Measurements from ENCODE around the gene SLC7A6OS. TPM values are rescaled to one million over a fixed set of nuclear protein-coding genes. Genes with fewer than 3 reads are reported as not detected.

Gene SLC7A6OS
- 10 to 100 TPM; 22.7 to 31.2 (median 24.4) TPM for polyA plus RNA-seq

DNA sequence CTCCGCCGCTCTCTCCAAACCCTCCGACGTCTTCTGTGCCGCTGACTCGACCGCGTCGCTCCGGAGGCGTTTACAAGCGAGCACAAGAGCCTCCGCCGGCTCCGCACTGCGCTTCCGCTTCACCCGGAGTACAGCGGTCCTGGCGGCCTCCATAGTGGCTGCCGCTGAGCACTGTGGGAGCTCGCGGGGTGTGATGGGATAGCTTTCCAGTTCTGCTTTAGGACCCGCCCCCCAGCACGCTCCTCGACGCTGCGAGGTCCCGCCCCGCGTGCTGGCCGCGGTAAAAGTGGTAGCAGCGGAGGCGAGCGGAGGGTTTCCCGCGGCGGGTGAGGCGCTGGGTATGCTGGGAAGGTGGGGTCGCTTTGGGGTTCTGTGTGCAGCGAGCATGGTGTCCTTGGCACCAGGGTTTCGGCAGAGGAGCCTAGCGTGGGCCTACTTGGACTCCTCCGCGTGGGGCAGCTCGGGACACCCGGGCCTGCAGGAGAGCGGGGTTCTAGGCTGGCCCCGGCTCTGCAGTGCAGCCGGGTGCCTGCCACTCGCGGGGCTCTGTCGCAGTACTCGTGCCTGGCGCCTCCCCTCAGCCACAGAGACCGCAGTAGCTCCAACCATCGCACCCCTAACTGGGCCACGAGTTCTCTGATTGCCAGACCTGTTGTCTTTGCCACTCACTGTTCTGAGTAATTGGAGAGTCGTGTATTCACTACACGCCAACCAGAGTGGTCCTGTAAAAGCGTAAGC is at the start of gene SLC7A6OS, which contains the start of gene PRMT7:
TSS of gene SLC7A6OS (minus strand) at position 173 of the 738 bp plus-strand sequence. CDS start at position 153, 20 bp downstream.
TSS of gene PRMT7 (plus strand) at position 246 of the 738 bp plus-strand sequence. CDS start 4,961 bp downstream, outside the sequence.
- Mint-ChIP-seq H3K36me3 (peaks cover 0 to 11% (median 9%) of the 10 kb centered on the region in 3 donors), H3K4me1 (peaks cover 41 to 49% of the 10 kb centered on the region in 2 donors)
- peak; percentile 91 to 93 (median 91) for DNase-seq

DNA sequence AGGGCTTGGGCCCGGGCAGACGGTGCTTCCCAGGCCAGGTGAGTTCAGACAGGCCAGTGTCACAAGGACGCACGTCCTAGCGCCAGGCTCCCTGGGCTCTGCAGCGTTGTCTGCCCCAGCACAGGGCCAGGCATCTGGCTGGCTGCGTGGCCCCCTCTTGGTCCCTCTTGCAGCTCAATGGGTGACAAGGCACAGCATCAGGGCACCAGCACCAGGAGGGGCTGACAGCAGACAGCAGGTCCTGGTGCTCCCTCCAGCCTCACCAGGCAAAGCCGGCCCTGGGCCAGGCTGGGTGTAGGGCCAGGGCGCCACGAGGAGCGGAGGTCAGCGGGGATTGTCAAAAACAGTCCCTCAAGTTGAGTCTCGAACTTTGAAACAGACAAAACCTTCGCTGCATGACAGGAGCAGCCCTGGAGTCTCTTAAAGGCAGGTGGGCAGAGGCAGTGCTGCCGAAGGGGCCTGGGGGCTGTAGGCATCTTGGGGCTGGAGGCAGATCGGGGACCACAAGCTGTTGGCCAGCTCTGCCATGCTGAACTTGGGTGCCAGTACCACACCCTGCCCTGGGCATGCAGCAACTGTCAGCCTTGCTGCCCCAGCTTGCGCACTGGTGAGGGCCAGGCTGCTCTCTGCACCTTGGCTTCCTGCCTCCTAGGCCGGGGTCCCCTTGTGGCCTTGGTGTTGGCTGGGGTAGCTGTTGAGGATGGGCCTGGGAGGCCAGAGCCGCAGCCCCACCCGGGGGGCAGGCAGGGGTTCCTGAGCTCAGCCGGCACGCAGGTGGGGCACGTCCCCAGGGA is 48.8 kb upstream of the SLC7A6OS start:
- no peaks in the 10 kb centered on the region for H3K9me3 Mint-ChIP-seq
- H3K27ac Mint-ChIP-seq = no peak overlapping the region
- peaks cover 34 to 36% of the 10 kb centered on the region in 2 donors for H3K4me1 Mint-ChIP-seq
- H3K36me3 Mint-ChIP-seq = peaks cover 0 to 11% (median 7%) of the 10 kb centered on the region in 3 donors
- peaks cover 0 to 8% (median 4%) of the 10 kb centered on the region in 3 donors for H3K27me3 Mint-ChIP-seq (ENCODE audit: low read depth in 3 of 3)
- DNase-seq = no peak
- H3K4me3 Mint-ChIP-seq = no peak overlapping the region

More for the DNA sequence above, at the start of gene SLC7A6OS, which contains the start of gene PRMT7:
- H3K27ac Mint-ChIP-seq = peak within 1 kb of the TSS; percentile 90 to 99 (median 98)
- H3K27me3 Mint-ChIP-seq (ENCODE audit: low read depth in 3 of 3) = peaks cover 0 to 6% (median 0%) of the 10 kb centered on the region in 3 donors
- no peaks in the 10 kb centered on the region for H3K9me3 Mint-ChIP-seq
- H3K4me3 Mint-ChIP-seq = peak within 1 kb of the TSS; percentile 98 to 99 (median 98)

DNA sequence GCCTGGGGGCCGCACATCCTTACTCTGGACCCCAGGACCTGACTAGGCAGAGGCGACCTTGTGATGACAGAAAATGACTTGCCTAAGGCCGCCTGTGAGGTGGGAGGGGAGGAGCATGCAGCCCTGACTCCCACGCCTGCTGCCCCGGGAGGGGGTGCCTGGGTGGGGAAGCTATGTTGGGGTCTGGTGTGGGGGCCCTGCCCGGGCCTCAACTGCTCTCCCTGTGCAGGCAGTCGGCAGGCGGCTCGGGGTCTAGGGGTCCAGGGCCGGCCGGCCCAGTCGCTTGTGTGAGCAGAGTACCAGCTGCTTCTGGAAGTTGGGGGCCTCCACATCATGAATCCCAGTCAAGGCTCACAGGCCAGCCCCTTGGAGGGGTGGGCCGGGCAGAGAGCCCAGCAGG is 48.2 kb upstream of the SLC7A6OS start:
- no peak for DNase-seq
- H3K27me3 Mint-ChIP-seq (ENCODE audit: low read depth in 3 of 3) = peaks cover 0 to 9% (median 2%) of the 10 kb centered on the region in 3 donors
- H3K9me3 Mint-ChIP-seq = no peaks in the 10 kb centered on the region
- H3K27ac Mint-ChIP-seq = no peak overlapping the region
- H3K36me3 Mint-ChIP-seq = peaks cover 0 to 16% (median 9%) of the 10 kb centered on the region in 3 donors
- H3K4me1 Mint-ChIP-seq = peaks cover 34 to 36% of the 10 kb centered on the region in 2 donors
- H3K4me3 Mint-ChIP-seq = no peak overlapping the region

- no peaks in the 10 kb centered on the region for H3K9me3 Mint-ChIP-seq
- H3K27ac Mint-ChIP-seq = peak overlapping the region in 1 of 6 donors; percentile 42
- peaks cover 0 to 26% (median 12%) of the 10 kb centered on the region in 3 donors for H3K36me3 Mint-ChIP-seq
- H3K4me3 Mint-ChIP-seq = peak overlapping the region in 4 of 5 donors; percentile 44 to 71 (median 50)
- no peak for DNase-seq
- peaks cover 0 to 9% (median 2%) of the 10 kb centered on the region in 3 donors for H3K27me3 Mint-ChIP-seq (ENCODE audit: low read depth in 3 of 3)
- H3K4me1 Mint-ChIP-seq = peaks cover 34 to 36% of the 10 kb centered on the region in 2 donors
Observed at GRCh38 chr16:68357923-68358322, 47.2 kb upstream of the SLC7A6OS start.

- H3K27me3 Mint-ChIP-seq (ENCODE audit: low read depth in 3 of 3) = peaks cover 0 to 9% (median 2%) of the 10 kb centered on the region in 3 donors
- no peak for DNase-seq
- peak overlapping the region in 1 of 6 donors; percentile 24 for H3K27ac Mint-ChIP-seq
- peaks cover 34 to 36% of the 10 kb centered on the region in 2 donors for H3K4me1 Mint-ChIP-seq
- H3K4me3 Mint-ChIP-seq = peak overlapping the region; percentile 27 to 78 (median 46)
- H3K9me3 Mint-ChIP-seq = no peaks in the 10 kb centered on the region
- peaks cover 0 to 30% (median 12%) of the 10 kb centered on the region in 3 donors for H3K36me3 Mint-ChIP-seq
Observed at GRCh38 chr16:68357521-68357922, 46.8 kb upstream of the SLC7A6OS start.

DNA sequence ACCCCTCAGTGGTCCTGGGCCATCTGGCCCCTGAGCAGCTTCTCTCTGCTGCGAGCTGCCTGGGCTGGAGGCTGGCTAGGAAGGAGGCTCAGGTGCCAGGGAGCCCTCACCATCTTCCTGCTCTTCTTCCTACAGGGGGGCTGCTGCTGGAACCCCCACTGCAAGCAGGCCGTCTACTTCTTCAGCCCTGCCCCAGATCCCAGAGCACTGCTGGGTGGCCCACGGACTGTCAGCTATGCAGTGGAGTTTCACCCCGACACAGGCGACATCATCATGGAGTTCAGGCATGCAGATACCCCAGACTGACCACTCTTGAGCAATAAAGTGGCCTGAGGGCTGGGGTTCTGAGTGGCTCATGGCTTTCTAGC is 46.2 kb upstream of the SLC7A6OS start:
- Mint-ChIP-seq H3K9me3 (no peaks in the 10 kb centered on the region), H3K27ac (peak overlapping the region in 1 of 6 donors; percentile 30), H3K27me3 (ENCODE audit: low read depth in 3 of 3) (peaks cover 0 to 9% (median 2%) of the 10 kb centered on the region in 3 donors), H3K4me3 (peak overlapping the region; percentile 70 to 81 (median 78)), H3K36me3 (peaks cover 0 to 31% (median 12%) of the 10 kb centered on the region in 3 donors), H3K4me1 (peaks cover 34 to 36% of the 10 kb centered on the region in 2 donors)
- DNase-seq = no peak

DNA sequence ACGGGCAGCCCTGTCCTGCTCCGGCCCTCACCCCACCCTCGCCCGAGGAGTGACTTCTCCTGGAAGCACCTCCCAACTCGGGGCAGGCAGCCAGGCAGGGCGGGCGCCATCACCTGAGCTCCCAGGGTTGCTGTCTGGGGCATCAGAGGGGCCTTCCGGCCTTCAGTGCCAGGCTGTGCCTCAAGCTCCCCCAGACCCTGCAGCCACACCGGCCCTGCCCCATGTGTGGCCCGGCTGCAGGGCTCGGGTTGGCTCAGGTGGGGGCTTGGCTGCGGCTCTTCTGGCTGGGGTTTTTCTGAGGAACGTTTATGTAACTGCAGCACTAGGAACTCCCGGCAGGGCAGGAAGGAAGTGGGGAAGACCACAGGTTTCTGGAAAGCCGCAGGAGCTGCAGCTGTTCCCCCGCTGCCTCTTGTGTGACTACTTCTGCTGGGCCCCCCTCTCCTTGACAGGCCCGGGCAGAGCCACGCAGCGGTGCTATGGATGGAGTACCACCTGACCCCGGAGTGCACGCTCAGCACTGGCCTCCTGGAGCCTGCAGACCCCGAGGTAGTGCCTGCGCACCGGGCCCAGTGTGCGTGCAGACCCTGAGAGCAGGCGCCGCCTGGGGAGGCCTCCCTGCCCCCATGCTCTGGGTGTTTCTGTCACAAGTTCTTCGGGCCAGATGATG is 45.6 kb upstream of the SLC7A6OS start:
- peaks cover 0 to 37% (median 12%) of the 10 kb centered on the region in 3 donors for H3K36me3 Mint-ChIP-seq
- peak; percentile 60 to 67 (median 64) for DNase-seq
- H3K9me3 Mint-ChIP-seq = no peaks in the 10 kb centered on the region
- H3K4me3 Mint-ChIP-seq = peak overlapping the region; percentile 70 to 81 (median 78)
- H3K27me3 Mint-ChIP-seq (ENCODE audit: low read depth in 3 of 3) = peaks cover 0 to 9% (median 2%) of the 10 kb centered on the region in 3 donors
- H3K4me1 Mint-ChIP-seq = peaks cover 34 to 36% of the 10 kb centered on the region in 2 donors
- H3K27ac Mint-ChIP-seq = peak overlapping the region in 2 of 6 donors; percentile 40 to 62

DNA sequence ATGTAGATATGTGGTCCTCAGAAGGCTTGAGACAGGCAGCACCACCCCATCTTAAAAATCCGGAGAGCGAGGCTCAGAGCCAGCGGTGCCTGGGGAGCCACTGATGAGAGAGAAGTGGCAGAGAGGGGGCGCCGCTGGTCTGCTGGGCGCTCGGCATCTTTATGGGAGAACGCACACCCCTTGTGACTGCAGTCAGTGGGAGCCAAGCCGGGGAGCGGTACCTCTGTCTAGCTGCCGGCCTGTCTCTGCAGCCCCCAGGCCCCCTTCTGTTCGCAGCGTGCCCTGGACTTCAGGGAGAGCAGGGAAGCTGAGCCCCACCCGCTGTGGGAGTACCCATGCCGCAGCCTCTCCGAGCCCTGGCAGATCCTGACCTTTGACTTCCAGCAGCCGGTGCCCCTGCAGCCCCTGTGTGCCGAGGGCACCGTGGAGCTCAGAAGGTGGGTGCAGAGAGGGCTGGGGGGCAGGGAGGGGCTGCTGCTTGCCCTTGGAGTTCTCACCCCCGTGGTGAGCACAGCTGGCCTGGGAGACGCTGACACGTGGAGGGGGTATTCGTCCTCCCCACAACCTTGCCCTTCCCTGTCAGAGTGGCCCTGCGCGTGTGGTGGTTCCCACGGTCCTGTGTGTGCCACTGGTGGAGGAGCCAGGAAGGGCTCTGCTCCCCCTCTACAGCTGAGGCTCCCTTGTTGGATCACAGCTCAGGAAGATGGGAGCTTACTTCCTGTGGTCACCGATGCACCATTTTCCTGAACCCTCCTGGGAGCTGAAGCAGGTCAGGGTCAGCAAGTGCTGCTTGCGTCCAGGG is 44.9 kb upstream of the SLC7A6OS start:
- Mint-ChIP-seq H3K36me3 (peaks cover 2 to 40% (median 14%) of the 10 kb centered on the region in 3 donors), H3K4me3 (peak overlapping the region in 4 of 5 donors; percentile 9 to 79 (median 78)), H3K9me3 (no peaks in the 10 kb centered on the region), H3K4me1 (peaks cover 34 to 36% of the 10 kb centered on the region in 2 donors), H3K27me3 (ENCODE audit: low read depth in 3 of 3) (peaks cover 0 to 9% (median 2%) of the 10 kb centered on the region in 3 donors), H3K27ac (no peak overlapping the region)
- no peak for DNase-seq

GRCh38 chr16:68354816-68355215 is 44.1 kb upstream of the SLC7A6OS start:
- peaks cover 34 to 36% of the 10 kb centered on the region in 2 donors for H3K4me1 Mint-ChIP-seq
- no peak overlapping the region for H3K4me3 Mint-ChIP-seq
- H3K36me3 Mint-ChIP-seq = peaks cover 5 to 48% (median 12%) of the 10 kb centered on the region in 3 donors
- H3K27ac Mint-ChIP-seq = peak overlapping the region in 1 of 6 donors; percentile 55
- H3K9me3 Mint-ChIP-seq = no peaks in the 10 kb centered on the region
- DNase-seq = no peak
- H3K27me3 Mint-ChIP-seq (ENCODE audit: low read depth in 3 of 3) = peaks cover 0 to 9% (median 2%) of the 10 kb centered on the region in 3 donors

GRCh38 chr16:68353366-68353765 is 42.6 kb upstream of the SLC7A6OS start:
- Mint-ChIP-seq H3K9me3 (no peaks in the 10 kb centered on the region), H3K4me3 (no peak overlapping the region), H3K27me3 (ENCODE audit: low read depth in 3 of 3) (peaks cover 0 to 12% (median 2%) of the 10 kb centered on the region in 3 donors), H3K4me1 (peaks cover 31 to 33% of the 10 kb centered on the region in 2 donors), H3K36me3 (peaks cover 14 to 57% (median 21%) of the 10 kb centered on the region in 3 donors), H3K27ac (no peak overlapping the region)
- no peak for DNase-seq

DNA sequence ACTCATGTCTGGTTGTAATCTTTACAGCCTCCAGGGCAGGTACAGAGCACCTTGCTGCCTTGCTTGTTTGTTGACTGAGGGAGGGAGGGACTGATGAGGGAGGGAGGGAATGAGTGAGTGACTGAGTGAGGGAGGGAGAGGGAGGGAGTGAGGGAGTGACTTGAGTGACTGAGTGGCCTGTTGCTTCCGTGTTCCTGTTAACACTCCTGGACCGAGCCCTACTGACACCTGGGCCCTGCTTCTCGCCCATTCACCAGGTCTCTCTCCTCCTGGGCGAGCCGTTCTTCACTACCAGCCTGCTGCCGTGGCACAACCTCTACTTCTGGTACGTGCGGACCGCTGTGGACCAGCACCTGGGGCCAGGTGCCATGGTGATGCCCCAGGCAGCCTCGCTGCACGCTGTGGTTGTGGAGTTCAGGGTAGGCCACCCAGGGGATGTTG is 41.3 kb upstream of the SLC7A6OS start:
- H3K4me3 Mint-ChIP-seq = no peak overlapping the region
- peaks cover 19% of the 10 kb centered on the region in 2 donors for H3K4me1 Mint-ChIP-seq
- peaks cover 19 to 65% (median 27%) of the 10 kb centered on the region in 3 donors for H3K36me3 Mint-ChIP-seq
- no peak overlapping the region for H3K27ac Mint-ChIP-seq
- no peak for DNase-seq
- no peaks in the 10 kb centered on the region for H3K9me3 Mint-ChIP-seq
- peaks cover 0 to 12% (median 2%) of the 10 kb centered on the region in 3 donors for H3K27me3 Mint-ChIP-seq (ENCODE audit: low read depth in 3 of 3)

GRCh38 chr16:68351463-68351862 is 40.7 kb upstream of the SLC7A6OS start:
- Mint-ChIP-seq H3K9me3 (no peaks in the 10 kb centered on the region), H3K4me1 (peaks cover 13 to 14% of the 10 kb centered on the region in 2 donors), H3K36me3 (peaks cover 20 to 70% (median 31%) of the 10 kb centered on the region in 3 donors), H3K4me3 (no peak overlapping the region), H3K27ac (no peak overlapping the region), H3K27me3 (ENCODE audit: low read depth in 3 of 3) (peaks cover 0 to 7% (median 3%) of the 10 kb centered on the region in 3 donors)
- no peak for DNase-seq

Measured in immature natural killer cell (primary cell).